22Rv1 (cell line): ENCODE measurements around the gene STARD10.

Source experiments
- ZFX ChIP-seq: fragments of 450-650 bp; IDR thresholded peaks from 2 replicates; pipeline ENCODE4 v1.6.1; 2017; ENCODE audit warnings: antibody characterized with exemption, borderline replicate concordance
- TF ChIP-seq, protein P1 (sequence below): fragments of 450-650 bp; IDR thresholded peaks from 2 replicates; pipeline ENCODE4 v1.5.1; 2017; ENCODE audit warnings: mild to moderate bottlenecking

DNA sequence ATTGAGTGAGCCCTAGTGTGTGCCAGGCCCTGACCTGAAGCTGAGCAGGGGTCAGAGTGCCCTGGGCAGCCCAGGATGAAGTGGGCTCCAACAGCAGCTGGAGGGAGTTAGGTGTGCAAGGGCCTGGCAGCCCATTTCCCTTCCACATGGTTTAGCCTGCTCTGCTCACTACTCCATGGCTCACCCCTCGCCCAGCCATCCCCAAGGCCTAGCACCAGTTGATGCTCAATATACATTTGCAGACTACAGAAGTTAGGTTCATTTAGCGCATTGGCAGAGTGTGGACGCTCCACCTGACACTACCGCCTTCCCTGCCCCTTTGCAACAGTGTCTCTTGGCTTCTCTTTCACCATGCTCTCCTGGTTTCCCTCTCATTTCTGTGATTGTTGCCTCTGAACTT, 24.1 kb upstream of the STARD10 start:
- TF ChIP-seq, protein P1, sequence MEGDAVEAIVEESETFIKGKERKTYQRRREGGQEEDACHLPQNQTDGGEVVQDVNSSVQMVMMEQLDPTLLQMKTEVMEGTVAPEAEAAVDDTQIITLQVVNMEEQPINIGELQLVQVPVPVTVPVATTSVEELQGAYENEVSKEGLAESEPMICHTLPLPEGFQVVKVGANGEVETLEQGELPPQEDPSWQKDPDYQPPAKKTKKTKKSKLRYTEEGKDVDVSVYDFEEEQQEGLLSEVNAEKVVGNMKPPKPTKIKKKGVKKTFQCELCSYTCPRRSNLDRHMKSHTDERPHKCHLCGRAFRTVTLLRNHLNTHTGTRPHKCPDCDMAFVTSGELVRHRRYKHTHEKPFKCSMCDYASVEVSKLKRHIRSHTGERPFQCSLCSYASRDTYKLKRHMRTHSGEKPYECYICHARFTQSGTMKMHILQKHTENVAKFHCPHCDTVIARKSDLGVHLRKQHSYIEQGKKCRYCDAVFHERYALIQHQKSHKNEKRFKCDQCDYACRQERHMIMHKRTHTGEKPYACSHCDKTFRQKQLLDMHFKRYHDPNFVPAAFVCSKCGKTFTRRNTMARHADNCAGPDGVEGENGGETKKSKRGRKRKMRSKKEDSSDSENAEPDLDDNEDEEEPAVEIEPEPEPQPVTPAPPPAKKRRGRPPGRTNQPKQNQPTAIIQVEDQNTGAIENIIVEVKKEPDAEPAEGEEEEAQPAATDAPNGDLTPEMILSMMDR = no peak
- no peak for TF ChIP-seq ZFX
